ENCODE data around the gene RAB38. TPM values are rescaled to one million over a fixed set of nuclear protein-coding genes. Genes with fewer than 3 reads are reported as not detected.

The RAB38 gene
- total and polyA plus RNA-seq, 10 of the 15 experiments (the other 5 are each of a cell fraction or from before 2014, with no cell fraction given): 8.4 to 30.5 (median 11.7) TPM

DNA sequence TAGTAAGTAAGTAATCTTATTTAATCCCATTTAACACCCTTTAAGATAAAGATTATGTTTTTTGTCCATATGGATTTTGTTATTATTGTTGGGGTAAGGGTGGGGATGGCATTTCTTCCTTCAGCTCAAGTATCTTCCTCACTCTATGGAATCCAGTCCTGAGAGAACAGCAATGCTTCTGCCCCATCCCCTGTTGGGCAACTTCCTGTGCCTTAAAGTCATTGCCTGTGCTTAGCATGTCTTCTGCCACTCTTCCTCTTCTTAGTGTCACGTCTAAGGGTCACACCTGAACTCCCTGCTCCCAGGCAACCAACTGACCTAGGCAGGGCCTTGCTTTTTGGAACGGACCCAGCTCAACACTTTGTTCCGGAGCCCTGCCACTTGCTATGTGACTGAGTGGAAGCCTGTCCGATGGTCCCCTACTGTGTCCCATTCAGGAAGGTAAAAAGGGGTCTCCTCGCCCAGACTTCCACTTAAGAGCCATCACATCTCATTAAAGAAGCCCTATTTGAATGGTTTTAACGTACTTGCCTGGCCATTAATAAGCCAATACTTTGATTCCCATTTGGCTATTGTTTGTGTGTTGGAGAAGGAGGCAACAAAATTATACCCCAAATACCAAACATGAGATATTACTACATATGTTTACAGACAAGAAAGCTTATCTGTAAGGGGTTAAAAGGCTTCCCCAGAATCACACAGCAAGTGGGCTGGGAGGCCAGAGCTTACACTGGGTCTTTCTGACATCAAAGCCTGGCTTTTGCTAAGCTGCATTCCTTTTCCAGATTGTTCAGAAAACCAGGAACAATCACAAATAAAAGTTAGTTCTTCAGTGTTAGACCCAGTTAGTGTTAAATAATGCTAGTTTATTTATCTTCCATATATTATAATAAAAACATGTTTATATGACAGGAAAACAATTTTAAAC lies 59.2 kb downstream of the RAB38 start (continued):
- TF ChIP-seq, protein P1, sequence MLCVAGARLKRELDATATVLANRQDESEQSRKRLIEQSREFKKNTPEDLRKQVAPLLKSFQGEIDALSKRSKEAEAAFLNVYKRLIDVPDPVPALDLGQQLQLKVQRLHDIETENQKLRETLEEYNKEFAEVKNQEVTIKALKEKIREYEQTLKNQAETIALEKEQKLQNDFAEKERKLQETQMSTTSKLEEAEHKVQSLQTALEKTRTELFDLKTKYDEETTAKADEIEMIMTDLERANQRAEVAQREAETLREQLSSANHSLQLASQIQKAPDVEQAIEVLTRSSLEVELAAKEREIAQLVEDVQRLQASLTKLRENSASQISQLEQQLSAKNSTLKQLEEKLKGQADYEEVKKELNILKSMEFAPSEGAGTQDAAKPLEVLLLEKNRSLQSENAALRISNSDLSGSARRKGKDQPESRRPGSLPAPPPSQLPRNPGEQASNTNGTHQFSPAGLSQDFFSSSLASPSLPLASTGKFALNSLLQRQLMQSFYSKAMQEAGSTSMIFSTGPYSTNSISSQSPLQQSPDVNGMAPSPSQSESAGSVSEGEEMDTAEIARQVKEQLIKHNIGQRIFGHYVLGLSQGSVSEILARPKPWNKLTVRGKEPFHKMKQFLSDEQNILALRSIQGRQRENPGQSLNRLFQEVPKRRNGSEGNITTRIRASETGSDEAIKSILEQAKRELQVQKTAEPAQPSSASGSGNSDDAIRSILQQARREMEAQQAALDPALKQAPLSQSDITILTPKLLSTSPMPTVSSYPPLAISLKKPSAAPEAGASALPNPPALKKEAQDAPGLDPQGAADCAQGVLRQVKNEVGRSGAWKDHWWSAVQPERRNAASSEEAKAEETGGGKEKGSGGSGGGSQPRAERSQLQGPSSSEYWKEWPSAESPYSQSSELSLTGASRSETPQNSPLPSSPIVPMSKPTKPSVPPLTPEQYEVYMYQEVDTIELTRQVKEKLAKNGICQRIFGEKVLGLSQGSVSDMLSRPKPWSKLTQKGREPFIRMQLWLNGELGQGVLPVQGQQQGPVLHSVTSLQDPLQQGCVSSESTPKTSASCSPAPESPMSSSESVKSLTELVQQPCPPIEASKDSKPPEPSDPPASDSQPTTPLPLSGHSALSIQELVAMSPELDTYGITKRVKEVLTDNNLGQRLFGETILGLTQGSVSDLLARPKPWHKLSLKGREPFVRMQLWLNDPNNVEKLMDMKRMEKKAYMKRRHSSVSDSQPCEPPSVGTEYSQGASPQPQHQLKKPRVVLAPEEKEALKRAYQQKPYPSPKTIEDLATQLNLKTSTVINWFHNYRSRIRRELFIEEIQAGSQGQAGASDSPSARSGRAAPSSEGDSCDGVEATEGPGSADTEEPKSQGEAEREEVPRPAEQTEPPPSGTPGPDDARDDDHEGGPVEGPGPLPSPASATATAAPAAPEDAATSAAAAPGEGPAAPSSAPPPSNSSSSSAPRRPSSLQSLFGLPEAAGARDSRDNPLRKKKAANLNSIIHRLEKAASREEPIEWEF (IDR thresholded peaks at IDR 0.05; ENCODE audit: insufficient replicate concordance, low read depth, low read length): no peak
- TF ChIP-seq, protein P2, sequence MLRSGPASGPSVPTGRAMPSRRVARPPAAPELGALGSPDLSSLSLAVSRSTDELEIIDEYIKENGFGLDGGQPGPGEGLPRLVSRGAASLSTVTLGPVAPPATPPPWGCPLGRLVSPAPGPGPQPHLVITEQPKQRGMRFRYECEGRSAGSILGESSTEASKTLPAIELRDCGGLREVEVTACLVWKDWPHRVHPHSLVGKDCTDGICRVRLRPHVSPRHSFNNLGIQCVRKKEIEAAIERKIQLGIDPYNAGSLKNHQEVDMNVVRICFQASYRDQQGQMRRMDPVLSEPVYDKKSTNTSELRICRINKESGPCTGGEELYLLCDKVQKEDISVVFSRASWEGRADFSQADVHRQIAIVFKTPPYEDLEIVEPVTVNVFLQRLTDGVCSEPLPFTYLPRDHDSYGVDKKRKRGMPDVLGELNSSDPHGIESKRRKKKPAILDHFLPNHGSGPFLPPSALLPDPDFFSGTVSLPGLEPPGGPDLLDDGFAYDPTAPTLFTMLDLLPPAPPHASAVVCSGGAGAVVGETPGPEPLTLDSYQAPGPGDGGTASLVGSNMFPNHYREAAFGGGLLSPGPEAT (IDR thresholded peaks at IDR 0.05; ENCODE audit: low read depth): no peak
- TF ChIP-seq HDAC6 (IDR thresholded peaks at IDR 0.05; ENCODE audit: unreplicated experiment) (no peak), POLR2AphosphoS2 (IDR thresholded peaks at IDR 0.05; ENCODE audit: low read depth, low read length) (no peak), EGR1 (IDR thresholded peaks at IDR 0.05; ENCODE audit: borderline replicate concordance in 1 of 2, low read depth in 2 of 2, low read length in 2 of 2) (no peak), RCOR1 (conservative IDR thresholded peaks at IDR 0.05; ENCODE audit: low read depth, low read length) (no peak), POLR2A (IDR thresholded peaks at IDR 0.05; ENCODE audit: low read depth, low read length) (no peak), ELK1 (IDR thresholded peaks at IDR 0.05; ENCODE audit: low read depth, low read length) (no peak)
